Activated T-cell treated with anti-CD3 and anti-CD28 coated beads for 4 hours (primary cell): ENCODE data around the gene IFNA8.
"Not testable (repeated sequence)": the region's sequence is repeated elsewhere in the genome, so short reads cannot be mapped to it uniquely, and the experiment has no call there.

ENCODE experiments used
- DNase-seq: peaks from one replicate; pipeline ENCODE4 v3.0.0-alpha.2; 2020

IFNA8 gene

DNA sequence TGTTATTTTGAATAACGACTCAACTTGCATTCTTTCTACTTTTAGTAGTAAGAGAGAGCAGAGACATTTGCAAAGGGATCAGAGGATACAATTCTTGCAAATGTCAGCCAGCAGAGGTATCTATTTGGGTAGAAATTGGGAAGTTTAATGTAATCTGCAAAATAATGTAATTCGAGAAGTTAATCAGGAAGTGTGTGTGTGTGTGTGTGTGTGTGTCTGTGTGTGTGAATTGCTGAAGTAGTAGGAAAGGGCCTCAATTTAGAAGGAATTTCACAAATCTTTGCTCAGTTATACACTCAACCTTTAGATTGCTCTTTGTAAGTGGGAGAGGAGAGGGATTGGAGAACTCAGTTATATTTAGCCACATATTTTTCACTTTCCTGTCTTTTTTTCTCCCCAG, 20.3 kb downstream of the IFNA8 start:
- DNase-seq, result no peak

DNA sequence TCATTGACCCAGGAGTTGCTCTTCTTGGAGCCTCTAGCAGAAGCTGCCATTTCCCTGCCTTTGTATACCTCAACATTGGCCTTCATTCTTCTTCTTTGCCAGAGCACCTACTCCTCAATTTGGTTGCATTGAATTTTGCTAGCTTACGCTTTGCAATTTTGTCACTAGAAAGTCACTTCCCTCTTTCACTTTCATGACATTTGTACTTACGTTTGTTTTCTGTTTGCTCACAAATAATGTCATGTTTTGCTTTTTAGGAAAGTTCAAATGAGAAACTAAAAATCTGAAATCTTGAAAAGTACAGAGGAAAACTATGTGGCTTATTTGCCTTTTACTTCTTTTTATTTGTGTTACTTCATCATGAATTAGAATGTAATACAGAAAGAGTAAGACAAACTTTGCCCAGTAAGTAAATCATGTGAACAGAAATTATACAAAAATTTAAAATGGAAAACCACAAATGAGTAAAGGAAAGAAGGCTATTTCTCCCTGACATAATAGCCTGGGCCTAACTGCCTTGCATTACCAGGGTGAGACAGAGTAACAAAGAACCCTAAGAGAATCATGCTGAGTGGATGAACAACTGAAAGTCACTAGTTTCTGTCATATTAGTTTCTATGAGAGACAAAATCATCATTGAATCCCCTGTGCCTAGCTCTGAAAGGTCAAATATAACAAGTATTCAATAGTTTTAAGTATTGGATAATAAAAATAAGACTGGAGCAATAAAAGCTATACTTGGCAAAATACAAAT, 23.9 kb downstream of the IFNA8 start:
- DNase-seq, result no peak

- peak; percentile 40 for DNase-seq
These were observed 25.5 kb downstream of the IFNA8 start for GRCh38 chr9:21434202-21435014.

DNA sequence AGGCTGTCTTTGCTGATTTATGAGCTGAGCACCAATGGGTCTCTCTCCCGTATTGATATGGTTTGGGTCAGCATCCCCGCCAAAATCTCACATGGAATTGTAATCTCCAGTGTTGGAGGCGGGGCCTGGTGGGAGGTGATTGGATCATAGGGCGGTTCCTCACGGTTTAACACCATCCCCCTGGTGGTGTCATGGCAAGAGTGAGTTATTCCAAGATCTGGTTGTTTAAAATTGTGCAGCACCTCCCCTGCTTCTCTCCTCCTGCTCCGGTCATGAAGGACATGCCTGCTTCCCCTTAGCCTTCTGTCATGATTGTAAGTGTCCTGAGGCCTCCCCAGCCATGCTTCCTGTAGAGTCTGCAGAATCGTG, 26.1 kb downstream of the IFNA8 start:
- DNase-seq, result not testable (repeated sequence)

DNA sequence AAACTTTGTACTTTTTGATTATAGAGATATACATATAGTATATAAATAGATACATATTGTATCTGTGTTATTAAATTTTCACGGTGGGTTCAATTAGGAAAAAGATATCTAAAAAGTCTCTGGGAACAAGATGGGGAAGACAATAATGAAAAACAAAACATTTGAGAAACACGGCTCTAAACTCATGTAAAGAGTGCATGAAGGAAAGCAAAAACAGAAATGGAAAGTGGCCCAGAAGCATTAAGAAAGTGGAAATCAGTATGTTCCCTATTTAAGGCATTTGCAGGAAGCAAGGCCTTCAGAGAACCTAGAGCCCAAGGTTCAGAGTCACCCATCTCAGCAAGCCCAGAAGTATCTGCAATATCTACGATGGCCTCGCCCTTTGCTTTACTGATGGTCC, 31.2 kb downstream of the IFNA8 start, which contains the start of gene IFNA1:
IFNA1 (plus strand) TSS at position 301 of the 400 bp plus-strand sequence; CDS start at position 370, 69 bp downstream.
- no peak for DNase-seq

GRCh38 chr9:21443849-21444625, 35.1 kb downstream of the IFNA8 start:
- DNase-seq, result no peak

GRCh38 chr9:21449312-21449711, 40.4 kb downstream of the IFNA8 start:
- not testable (repeated sequence) for DNase-seq

DNA sequence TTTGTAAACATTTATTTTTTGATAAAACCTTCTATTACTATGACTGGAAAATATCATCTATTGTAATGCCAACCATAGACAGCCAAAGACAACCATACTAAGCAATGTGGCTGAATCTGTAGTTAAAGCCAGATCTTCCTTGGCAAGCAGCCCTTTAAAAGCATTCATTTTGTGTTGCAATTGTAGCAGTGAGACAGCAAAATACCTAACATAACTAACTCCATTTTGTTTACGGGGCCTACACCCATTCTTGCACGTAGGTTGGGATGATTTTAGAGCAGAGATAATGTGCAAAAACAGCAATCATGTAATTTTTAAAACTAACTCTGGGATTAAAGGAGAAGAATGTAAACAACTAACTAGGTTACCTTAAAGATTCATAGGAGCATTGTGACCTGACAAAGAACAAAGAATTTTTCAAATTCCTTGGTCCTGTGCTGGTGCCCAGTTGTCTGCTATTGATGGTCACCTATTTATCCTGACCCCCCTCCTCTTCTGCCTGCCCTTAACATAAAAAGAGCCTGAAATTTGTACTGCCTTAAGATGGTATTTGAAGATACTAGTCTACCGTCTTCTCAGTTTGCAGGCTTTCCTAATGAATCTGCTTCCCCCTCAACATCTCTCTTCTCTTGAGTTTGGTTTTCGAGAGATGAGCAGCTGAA, 41.9 kb downstream of the IFNA8 start:
- no peak for DNase-seq

GRCh38 chr9:21452681-21453080, 43.8 kb downstream of the IFNA8 start:
- no peak for DNase-seq

- no peak for DNase-seq
These were observed 45.2 kb downstream of the IFNA8 start for GRCh38 chr9:21454149-21454548.

- no peak for DNase-seq
These were observed 46.4 kb downstream of the IFNA8 start for GRCh38 chr9:21455320-21455719.
